Stomach (tissue), 9 donors: ENCODE data around the gene OBSCN. TPM values are rescaled to one million over a fixed set of nuclear protein-coding genes. Genes with fewer than 3 reads are reported as not detected.
A peak's percentile ranks its signal among the peaks of the same experiment; 100 is the strongest.

Source experiments
- DNase-seq, 2 donors: peaks; one replicate each; pipeline versions ENCODE4 v3.0.0 to v3.0.0-alpha.2; 2013 to 2019
- H3K27ac ChIP-seq, 5 donors: fragments of 200-600 bp in 4 of 5; sonication (generic) in 4 of 5; one replicate each; pipeline ENCODE4 v1.5.1; 2013 to 2019; ENCODE audit warnings: mild to moderate bottlenecking in 1 of 5, moderate library complexity in 1 of 5
- H3K27me3 ChIP-seq, 3 donors: fragments of 200-600 bp; sonication (generic); one replicate each; pipeline ENCODE4 v1.5.1; 2017 to 2019; ENCODE audit warnings: mixed run types in 1 of 3
- H3K36me3 ChIP-seq, 4 donors: fragments of 200-600 bp; sonication (generic); 1 replicate in 3 of 4; 2 replicates in 1 of 4; pipeline ENCODE4 v1.5.1; 2016 to 2019
- H3K4me1 ChIP-seq, 4 donors: fragments of 200-600 bp; sonication (generic); one replicate each; pipeline ENCODE4 v1.5.1; 2016 to 2019
- H3K4me3 ChIP-seq, 4 donors: fragments of 200-600 bp; sonication (generic) in 3 of 4; one replicate each; pipeline ENCODE4 v1.5.1; 2016 to 2019; ENCODE audit warnings: mild to moderate bottlenecking in 1 of 4
- H3K9me3 ChIP-seq, 4 donors: fragments of 200-600 bp; sonication (generic); one replicate each; pipeline ENCODE4 v1.5.1; 2016 to 2019
- EP300 ChIP-seq: sonication (generic); formaldehyde crosslinking; IDR thresholded peaks from one replicate; pipeline ENCODE4 v1.6.1; 2017; ENCODE audit warnings: antibody characterized with exemption
- POLR2A ChIP-seq, 4 donors: fragments of 450-650 bp; IDR thresholded peaks; one replicate each; pipeline ENCODE4 v1.6.1; 2016; ENCODE audit warnings: antibody characterized with exemption in 4 of 4, control low read depth in 2 of 4, mild to moderate bottlenecking in 1 of 4, moderate library complexity in 1 of 4
- POLR2AphosphoS5 ChIP-seq, 3 donors: sonication (generic); formaldehyde crosslinking; IDR thresholded peaks; one replicate each; pipeline ENCODE4 v1.6.1; 2016; ENCODE audit warnings: antibody characterized with exemption in 3 of 3
- WGBS, 5 donors: extraction: QIAGEN DNeasy Blood & Tissue Kit in 3 of 5; methylation state at CpG; one replicate each; pipeline versions ENCODE4 v1.1.5 to v1.1.7; 2013 to 2018; 5-methylcytosine and 5-hydroxymethylcytosine counted together
- intact Hi-C: fragments of 100-400 bp; cut with DNase I; formaldehyde crosslinking; loops from one replicate; pipeline ENCODE4 v1.15.1; 2023; ENCODE audit warnings: low total_unique reads
- polyA plus RNA-seq, 3 donors: library from polyadenylated mRNA; stranded (reverse); fragments of 200-250 nt; gene quantifications; one replicate each; pipeline ENCODE4 v1.2.3, GENCODE V29; 2013
- total RNA-seq, 5 donors: library from RNA; depleted of rRNA; stranded (reverse); fragments of >200 nt; gene quantifications; one replicate each; pipeline versions ENCODE4 v1.1.0 to v1.2.3, GENCODE V29; 2014 to 2016
- TF ChIP-seq, protein P1 (sequence below), 7 experiments: fragments of 450-650 bp in 4 of 7; fragments of 200-600 bp in 3 of 7; sonication (generic) in 3 of 7; IDR thresholded peaks; one replicate each; pipeline ENCODE4 v1.5.1; 2016 to 2019; ENCODE audit warnings: antibody characterized with exemption in 7 of 7, control low read depth in 2 of 7, mild to moderate bottlenecking in 1 of 7
- donor health status: healthy with polysubstance abuse.
- donor health status: Bipolar disorder and iron deficiency.
- donor health status: healthy.

OBSCN gene
- total and polyA plus RNA-seq, 8 donors, result 7.2 to 111 (median 24.7) TPM

- Histone ChIP-seq H3K9me3 (no peaks in the 10 kb centered on the region), H3K4me1 (peaks cover 14 to 36% (median 27%) of the 10 kb centered on the region in 4 donors), H3K36me3 (no peaks in the 10 kb centered on the region), H3K27me3 (peaks cover 0 to 31% (median 4%) of the 10 kb centered on the region in 3 donors), H3K27ac (peak overlapping the region in 1 of 5 donors; percentile 74), H3K4me3 (no peak overlapping the region)
- intact Hi-C loops, result no loop called here
- DNase-seq, result no peak
- 88 to 95% (median 92%) methylated on average over 18 to 31 of the region's 31 CpGs for WGBS, 5 donors
- no peak for TF ChIP-seq POLR2A (IDR thresholded peaks at IDR 0.05)
- TF ChIP-seq POLR2AphosphoS5 (IDR thresholded peaks at IDR 0.05), result no peak
- TF ChIP-seq, protein P1, sequence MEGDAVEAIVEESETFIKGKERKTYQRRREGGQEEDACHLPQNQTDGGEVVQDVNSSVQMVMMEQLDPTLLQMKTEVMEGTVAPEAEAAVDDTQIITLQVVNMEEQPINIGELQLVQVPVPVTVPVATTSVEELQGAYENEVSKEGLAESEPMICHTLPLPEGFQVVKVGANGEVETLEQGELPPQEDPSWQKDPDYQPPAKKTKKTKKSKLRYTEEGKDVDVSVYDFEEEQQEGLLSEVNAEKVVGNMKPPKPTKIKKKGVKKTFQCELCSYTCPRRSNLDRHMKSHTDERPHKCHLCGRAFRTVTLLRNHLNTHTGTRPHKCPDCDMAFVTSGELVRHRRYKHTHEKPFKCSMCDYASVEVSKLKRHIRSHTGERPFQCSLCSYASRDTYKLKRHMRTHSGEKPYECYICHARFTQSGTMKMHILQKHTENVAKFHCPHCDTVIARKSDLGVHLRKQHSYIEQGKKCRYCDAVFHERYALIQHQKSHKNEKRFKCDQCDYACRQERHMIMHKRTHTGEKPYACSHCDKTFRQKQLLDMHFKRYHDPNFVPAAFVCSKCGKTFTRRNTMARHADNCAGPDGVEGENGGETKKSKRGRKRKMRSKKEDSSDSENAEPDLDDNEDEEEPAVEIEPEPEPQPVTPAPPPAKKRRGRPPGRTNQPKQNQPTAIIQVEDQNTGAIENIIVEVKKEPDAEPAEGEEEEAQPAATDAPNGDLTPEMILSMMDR (IDR thresholded peaks at IDR 0.05), result no peak
- TF ChIP-seq EP300, result no peak
Measured at GRCh38 chr1:228376651-228377631, 169.1 kb downstream of the OBSCN start.

GRCh38 chr1:228377664-228378089, 169.8 kb downstream of the OBSCN start:
- Histone ChIP-seq H3K4me1 (peaks cover 14 to 31% (median 23%) of the 10 kb centered on the region in 4 donors), H3K4me3 (peak overlapping the region in 3 of 4 donors; percentile 56 to 68 (median 58)), H3K27ac (peak overlapping the region in 2 of 5 donors; percentile 18 to 70), H3K36me3 (no peaks in the 10 kb centered on the region), H3K9me3 (no peaks in the 10 kb centered on the region), H3K27me3 (peaks cover 0 to 27% (median 4%) of the 10 kb centered on the region in 3 donors)
- intact Hi-C loops, result no loop called here
- 40 to 100% (median 61%) methylated on average over 2 to 5 of the region's 5 CpGs for WGBS, 5 donors
- DNase-seq, result no peak
- no peak for TF ChIP-seq POLR2A (IDR thresholded peaks at IDR 0.05)

GRCh38 chr1:228378090-228378872, 170.4 kb downstream of the OBSCN start:
- 4 to 7% (median 6%) methylated on average over 47 to 71 of the region's 73 CpGs for WGBS, 5 donors
- Histone ChIP-seq H3K4me3 (peak overlapping the region; percentile 49 to 68 (median 57)), H3K4me1 (peaks cover 14 to 29% (median 22%) of the 10 kb centered on the region in 4 donors), H3K27me3 (peaks cover 0 to 27% (median 4%) of the 10 kb centered on the region in 3 donors), H3K9me3 (no peaks in the 10 kb centered on the region), H3K27ac (peak overlapping the region in 3 of 5 donors; percentile 30 to 70 (median 50)), H3K36me3 (no peaks in the 10 kb centered on the region)
- intact Hi-C loops, result no loop called here
- peak; percentile 58 to 94 for DNase-seq
- TF ChIP-seq POLR2A (IDR thresholded peaks at IDR 0.05), result no peak
- TF ChIP-seq, protein P1 (IDR thresholded peaks at IDR 0.05), result peak in 5 of 7 experiments; percentile 18 to 47 (median 41)
- TF ChIP-seq POLR2AphosphoS5 (IDR thresholded peaks at IDR 0.05), result peak in 1 of 3 donors; percentile 40
- no peak for TF ChIP-seq EP300

- Histone ChIP-seq H3K36me3 (no peaks in the 10 kb centered on the region), H3K27ac (peak overlapping the region in 3 of 5 donors; percentile 30 to 70 (median 50)), H3K4me1 (peaks cover 14 to 29% (median 22%) of the 10 kb centered on the region in 4 donors), H3K27me3 (peaks cover 0 to 27% (median 4%) of the 10 kb centered on the region in 3 donors), H3K9me3 (no peaks in the 10 kb centered on the region), H3K4me3 (peak overlapping the region; percentile 49 to 68 (median 57))
- intact Hi-C loops, result no loop called here
- no peak for DNase-seq
- TF ChIP-seq POLR2A (IDR thresholded peaks at IDR 0.05), result no peak
- TF ChIP-seq, protein P1 (IDR thresholded peaks at IDR 0.05), result peak in 1 of 7 experiments; percentile 2
- 2 to 29% (median 4%) methylated on average over 41 to 48 of the region's 48 CpGs for WGBS, 5 donors
Measured at GRCh38 chr1:228378873-228379460, 171.1 kb downstream of the OBSCN start.
